ENCODE measurements around the gene ZNF488.
"Not testable (repeated sequence)": the region's sequence is repeated elsewhere in the genome, so short reads cannot be mapped to it uniquely, and the experiment has no call there.

The ZNF488 gene

GRCh38 chr10:47384148-47384921 lies at the start of gene ZNF488:
Gene ZNF488, minus strand, starts transcription at chr10:47384293. Its CDS starts 15,464 bp downstream, at chr10:47368829.
- DNase-seq: peak; percentile 82 to 93 (median 89)

GRCh38 chr10:47425813-47426419 lies 41.8 kb upstream of the ZNF488 start:
- no peak for DNase-seq

- DNase-seq: no peak
These were observed 40.1 kb upstream of the ZNF488 start for GRCh38 chr10:47424231-47424630.

GRCh38 chr10:47423476-47423875 lies 39.4 kb upstream of the ZNF488 start:
- DNase-seq: no peak

- DNase-seq: no peak
These were observed 37.2 kb upstream of the ZNF488 start for GRCh38 chr10:47421057-47421952.

- DNase-seq: no peak
These were observed 36.4 kb upstream of the ZNF488 start for GRCh38 chr10:47420305-47421056.

- DNase-seq: no peak
These were observed 35.3 kb upstream of the ZNF488 start for GRCh38 chr10:47419421-47419820.

- DNase-seq: no peak
These were observed 34.9 kb upstream of the ZNF488 start for GRCh38 chr10:47418966-47419365.

GRCh38 chr10:47418321-47418720 lies 34.2 kb upstream of the ZNF488 start:
- no peak for DNase-seq

- not testable (repeated sequence) for DNase-seq
These were observed 32.5 kb upstream of the ZNF488 start for GRCh38 chr10:47416305-47417218.

- DNase-seq: no peak
These were observed 31.6 kb upstream of the ZNF488 start for GRCh38 chr10:47415520-47416304.

- DNase-seq: no peak
These were observed 30.8 kb upstream of the ZNF488 start for GRCh38 chr10:47414752-47415519.

- DNase-seq: no peak
These were observed 30.1 kb upstream of the ZNF488 start for GRCh38 chr10:47414227-47414592.

- DNase-seq: no peak
These were observed 29.6 kb upstream of the ZNF488 start for GRCh38 chr10:47413531-47414226.

GRCh38 chr10:47412869-47413268 lies 28.8 kb upstream of the ZNF488 start:
- no peak for DNase-seq

- no peak for DNase-seq
These were observed 28.2 kb upstream of the ZNF488 start for GRCh38 chr10:47412177-47412730.

GRCh38 chr10:47410862-47411261 lies 26.8 kb upstream of the ZNF488 start:
- no peak for DNase-seq

- no peak for DNase-seq
These were observed 26.2 kb upstream of the ZNF488 start for GRCh38 chr10:47410271-47410670.

GRCh38 chr10:47409866-47410256 lies 25.8 kb upstream of the ZNF488 start:
- no peak for DNase-seq

Data from suppressor macrophage treated with lipopolysaccharide for 1 hour (primary cell).